ENCODE data around the gene PPP4C.
"Not testable (repeated sequence)": the region's sequence is repeated elsewhere in the genome, so short reads cannot be mapped to it uniquely, and the experiment has no call there.

Gene PPP4C

DNA sequence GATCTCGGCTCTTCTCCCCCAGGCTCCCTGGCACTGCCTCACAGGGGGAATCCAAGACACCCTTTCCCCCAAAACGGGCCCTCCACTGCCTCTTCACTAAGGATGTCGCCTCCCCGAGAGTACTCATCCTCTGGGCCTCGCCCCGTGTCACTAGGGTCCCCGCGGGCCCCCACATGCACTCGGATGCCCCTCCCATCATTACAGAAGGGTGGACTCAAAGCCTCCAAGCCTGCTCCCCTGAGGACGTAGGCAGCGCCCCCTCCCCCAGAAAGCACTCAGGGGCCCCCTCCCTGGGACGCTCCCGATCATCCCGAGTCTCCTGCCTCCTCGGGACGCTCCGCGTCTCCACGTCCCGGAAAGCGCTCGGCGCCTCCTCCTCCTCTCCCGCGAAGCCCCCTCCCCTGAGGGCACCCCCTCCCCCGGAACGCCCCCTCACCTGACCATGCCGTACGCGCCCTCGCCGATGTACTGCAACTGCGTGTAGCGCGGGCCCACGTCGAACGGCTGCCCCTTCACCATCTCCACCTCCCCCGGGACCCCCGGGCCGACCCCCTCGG is 46.9 kb downstream of the PPP4C start:
- DNase-seq (ENCODE audit: low read depth in 1 of 2, low spot score in 1 of 2) = no peak

- DNase-seq (ENCODE audit: low read depth in 1 of 2, low spot score in 1 of 2) = no peak
Observed at GRCh38 chr16:30124985-30125379, 49.2 kb downstream of the PPP4C start.

DNA sequence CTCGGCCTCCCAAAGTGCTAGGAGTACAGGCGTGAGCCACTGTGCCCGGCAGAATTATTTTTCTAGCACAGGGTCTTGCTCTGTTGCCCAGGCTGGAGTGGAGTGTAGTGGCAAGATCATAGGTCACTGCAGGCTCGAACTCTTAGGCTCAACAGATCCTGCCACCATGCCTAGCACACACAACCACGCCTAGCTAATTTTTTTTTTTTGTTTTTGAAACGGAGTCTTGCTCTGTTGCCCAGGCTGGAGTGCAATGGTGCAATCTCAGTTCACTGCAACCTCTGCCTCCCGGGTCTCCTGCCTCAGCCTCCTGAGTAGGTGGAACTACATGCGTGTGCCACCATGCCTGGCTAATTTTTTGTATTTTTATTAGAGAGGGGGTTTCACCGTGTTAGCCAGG is 49.9 kb downstream of the PPP4C start:
- not testable (repeated sequence) for DNase-seq (ENCODE audit: low read depth in 1 of 2, low spot score in 1 of 2)

GRCh38 chr16:30127993-30128392 is 52.2 kb downstream of the PPP4C start:
- no peak for DNase-seq (ENCODE audit: low read depth in 1 of 2, low spot score in 1 of 2)

DNA sequence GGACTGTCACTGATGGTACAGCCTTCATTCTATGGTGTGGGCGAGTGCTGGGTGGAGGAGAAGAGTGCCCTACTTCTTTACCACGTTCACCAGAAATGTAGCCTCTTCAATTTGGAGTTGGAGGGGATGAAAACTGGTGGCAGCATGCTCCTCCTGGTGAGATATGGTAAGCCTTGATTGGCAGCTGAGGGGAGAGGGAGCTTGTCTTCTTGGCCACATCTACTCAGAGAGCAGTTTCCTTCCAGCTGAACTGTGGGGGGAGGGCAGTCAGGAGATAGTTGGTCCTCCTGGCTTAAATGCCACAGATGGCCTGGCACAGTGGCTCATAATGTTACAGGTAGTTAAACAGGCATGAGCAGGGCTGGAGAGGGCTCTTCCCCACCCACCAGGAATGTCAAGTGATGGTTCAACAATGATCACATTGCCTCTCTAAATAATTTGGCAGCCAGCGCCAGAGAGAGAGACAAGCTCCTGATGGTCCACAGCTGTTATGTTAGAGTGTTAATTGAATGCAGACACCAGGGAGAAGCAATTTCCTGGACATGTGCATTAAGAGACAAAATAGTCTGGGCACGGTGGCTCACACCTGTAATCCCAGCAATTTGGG is 56.2 kb downstream of the PPP4C start:
- DNase-seq (ENCODE audit: low read depth in 1 of 2, low spot score in 1 of 2) = no peak

DNA sequence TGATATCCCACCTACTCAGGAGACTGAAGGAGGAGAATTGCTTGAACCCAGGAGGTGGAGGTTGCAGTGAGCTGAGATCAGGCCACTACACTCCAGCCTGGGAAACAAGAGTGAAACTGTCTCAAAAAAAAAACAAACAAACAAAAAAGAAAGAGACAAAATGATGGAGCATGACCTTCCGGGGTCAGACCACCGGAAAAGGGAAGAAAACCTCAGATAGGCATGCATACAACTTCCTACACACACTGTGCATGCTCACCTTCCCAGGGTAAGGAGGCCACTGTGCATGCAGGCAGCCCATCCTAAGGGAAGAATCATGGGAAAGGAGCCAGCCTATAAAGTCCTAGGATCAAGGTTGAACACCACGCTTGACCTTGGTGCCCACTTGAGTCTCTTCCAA is 56.8 kb downstream of the PPP4C start:
- no peak for DNase-seq (ENCODE audit: low read depth in 1 of 2, low spot score in 1 of 2)

Data from stimulated activated CD4-positive, alpha-beta T cell treated with anti-CD3 and anti-CD28 coated beads, Interleukin-15, amount 100 ng/mL, for 1 hour (primary cell).